A549 (cell line): ENCODE data around the gene LNPK. TPM values are rescaled to one million over a fixed set of nuclear protein-coding genes. Genes with fewer than 3 reads are reported as not detected.

Experiments
- ATAC-seq, 2 experiments: fragments of 200-7000 bp in 1 of 2; fragments of >200 bp in 1 of 2; cut with Nextera tagmentation in 1 of 2; cut with Tn5 transposase in 1 of 2; 3 replicates each; pipeline versions ENCODE4 v1.8.0 to v1.9.1; 2018 to 2020; ENCODE audit warnings: mild to moderate bottlenecking in 1 of 2, moderate library complexity in 1 of 2
- CTCF ChIA-PET: fragments of 300-600 bp; sonication (Branson Sonifier 250); formaldehyde crosslinking; extraction: SDS; loops from one replicate; lab custom pipeline; 2021; ENCODE audit warnings: antibody characterized with exemption, inconsistent platforms; lab: Yijun Ruan, JAX
- POLR2A ChIA-PET: fragments of 350-600 bp; formaldehyde crosslinking; extraction: SDS; loops from one replicate; lab custom pipeline; 2021; ENCODE audit warnings: antibody characterized with exemption, inconsistent platforms; lab: Yijun Ruan, JAX
- DNase-seq, 2 experiments: peaks; one replicate each; pipeline versions ENCODE4 v3.0.0 to v3.0.0-alpha.2; 2011 to 2016; ENCODE audit warnings: low read depth in 1 of 2, low spot score in 1 of 2
- FAIRE-seq: peaks from 2 replicates; lab custom pipeline; 2011; peaks lifted over from hg19 to GRCh38; lab: Jason Lieb, UNC
- H3K27ac ChIP-seq, 2 experiments: fragments of >200 bp; sonication (Bioruptor Twin); formaldehyde crosslinking; 3 replicates each; pipeline ENCODE4 v1.5.1; 2016 to 2017
- H3K4me1 ChIP-seq: fragments of >200 bp; sonication (Bioruptor Twin); formaldehyde crosslinking; 3 replicates; pipeline ENCODE4 v1.6.1; 2016
- H3K4me2 ChIP-seq: fragments of >200 bp; sonication (Bioruptor Twin); formaldehyde crosslinking; 3 replicates; pipeline ENCODE4 v1.6.1; 2016
- H3K4me3 ChIP-seq: fragments of >200 bp; sonication (Bioruptor Twin); formaldehyde crosslinking; 3 replicates; pipeline ENCODE4 v1.5.1; 2016
- H3K9me3 ChIP-seq: fragments of >200 bp; sonication (Bioruptor Twin); formaldehyde crosslinking; 3 replicates; pipeline ENCODE4 v1.6.1; 2016
- BHLHE40 ChIP-seq: IDR thresholded peaks from 2 replicates; pipeline ENCODE4 v1.6.1; 2012; ENCODE audit warnings: low read depth, low read length, inconsistent platforms
- CHD2 ChIP-seq: fragments of 150-350 bp; IDR thresholded peaks from 2 replicates; pipeline ENCODE4 v1.6.1; 2014; ENCODE audit warnings: low read length; ENCODE audit not compliant: partially characterized antibody
- CHD4 ChIP-seq: fragments of 200-600 bp; sonication (generic); IDR thresholded peaks from 2 replicates; pipeline ENCODE4 v1.6.1; 2016; ENCODE audit warnings: antibody characterized with exemption, mild to moderate bottlenecking, borderline replicate concordance
- EHF ChIP-seq: fragments of 250-450 bp; sonication (Bioruptor Pico); IDR thresholded peaks from 2 replicates; pipeline ENCODE4 v1.5.0; 2020; ENCODE audit warnings: mild to moderate bottlenecking
- EHMT2 ChIP-seq: fragments of 200-600 bp; sonication (generic); IDR thresholded peaks from 2 replicates; pipeline ENCODE4 v1.6.1; 2016; ENCODE audit warnings: antibody characterized with exemption, low read depth, mild to moderate bottlenecking, moderate library complexity
- FOSL2 ChIP-seq, 2 experiments: fragments of 450-650 bp in 1 of 2; fragments of >200 bp in 1 of 2; sonication (Bioruptor Twin) in 1 of 2; formaldehyde crosslinking; IDR thresholded peaks; 2 replicates each; pipeline versions ENCODE4 v1.5.0 to v1.6.1; 2016 to 2020; ENCODE audit warnings: mild to moderate bottlenecking in 1 of 2, moderate library complexity in 1 of 2
- HDAC2 ChIP-seq: fragments of 200-600 bp; sonication (generic); IDR thresholded peaks from 2 replicates; pipeline ENCODE4 v1.6.1; 2016
- HEYL ChIP-seq: fragments of 250-450 bp; sonication (Bioruptor Pico); IDR thresholded peaks from 2 replicates; pipeline ENCODE4 v1.8.0; 2021; ENCODE audit warnings: mild to moderate bottlenecking, moderate library complexity
- HOXB5 ChIP-seq: fragments of 250-450 bp; sonication (Bioruptor Pico); IDR thresholded peaks from 2 replicates; pipeline ENCODE4 v1.5.0; 2020; ENCODE audit warnings: mild to moderate bottlenecking, moderate library complexity
- JUN ChIP-seq, 2 experiments: fragments of >200 bp; sonication (Bioruptor Twin); formaldehyde crosslinking; IDR thresholded peaks; 2 replicates in 1 of 2; 3 replicates in 1 of 2; pipeline ENCODE4 v1.6.1; 2016 to 2017
- KDM5A ChIP-seq: fragments of 200-600 bp; sonication (generic); IDR thresholded peaks from 2 replicates; pipeline ENCODE4 v1.6.1; 2016; ENCODE audit warnings: antibody characterized with exemption, mild to moderate bottlenecking
- MAFK ChIP-seq: fragments of 450-650 bp; IDR thresholded peaks from 2 replicates; pipeline ENCODE4 v1.6.1; 2014; ENCODE audit not compliant: partially characterized antibody
- MAX ChIP-seq: IDR thresholded peaks from 2 replicates; pipeline ENCODE4 v1.6.1; 2012
- MAZ ChIP-seq: fragments of 150-350 bp; IDR thresholded peaks from 2 replicates; pipeline ENCODE4 v1.6.1; 2014; ENCODE audit warnings: antibody characterized with exemption, low read depth, low read length, borderline replicate concordance
- MYC ChIP-seq: IDR thresholded peaks from 2 replicates; pipeline ENCODE4 v1.6.1; 2012; ENCODE audit warnings: mild to moderate bottlenecking, inconsistent platforms, low read length, improper control_type of control experiment, borderline replicate concordance
- PHF8 ChIP-seq: fragments of 200-600 bp; sonication (generic); IDR thresholded peaks from 2 replicates; pipeline ENCODE4 v1.6.1; 2016; ENCODE audit warnings: low read depth, mild to moderate bottlenecking, antibody characterized with exemption, moderate library complexity, borderline replicate concordance
- POLR2A ChIP-seq: IDR thresholded peaks from 2 replicates; pipeline ENCODE4 v1.6.1; 2012; ENCODE audit warnings: mild to moderate bottlenecking, low read length
- POLR2AphosphoS2 ChIP-seq: conservative IDR thresholded peaks from 2 replicates; pipeline ENCODE4 v1.6.1; 2012; ENCODE audit warnings: low read length, improper control_type of control experiment, inconsistent platforms
- RAD21 ChIP-seq, 2 experiments: fragments of >200 bp in 1 of 2; sonication (Bioruptor Twin) in 1 of 2; formaldehyde crosslinking in 1 of 2; IDR thresholded peaks in 1 of 2; conservative IDR thresholded peaks in 1 of 2; 2 replicates in 1 of 2; 3 replicates in 1 of 2; pipeline ENCODE4 v1.6.1; 2012 to 2018; ENCODE audit warnings: inconsistent platforms in 1 of 2
- RARB ChIP-seq: fragments of 250-450 bp; sonication (Bioruptor Pico); IDR thresholded peaks from 2 replicates; pipeline ENCODE4 v1.8.0; 2021; ENCODE audit warnings: mild to moderate bottlenecking, moderate library complexity
- RCOR1 ChIP-seq: fragments of 150-350 bp; IDR thresholded peaks from 2 replicates; pipeline ENCODE4 v1.6.1; 2014; ENCODE audit warnings: antibody characterized with exemption, low read length, low read depth
- REST ChIP-seq: fragments of 200-600 bp; sonication (generic); IDR thresholded peaks from 2 replicates; pipeline ENCODE4 v1.6.1; 2016; ENCODE audit warnings: antibody characterized with exemption, mild to moderate bottlenecking, moderate library complexity
- RNF2 ChIP-seq: fragments of 200-600 bp; sonication (generic); IDR thresholded peaks from 2 replicates; pipeline ENCODE4 v1.6.1; 2016; ENCODE audit warnings: low read depth, mild to moderate bottlenecking, antibody characterized with exemption, moderate library complexity, borderline replicate concordance
- SREBF2 ChIP-seq: fragments of 450-650 bp; IDR thresholded peaks from 2 replicates; pipeline ENCODE4 v1.6.1; 2014; ENCODE audit warnings: mild to moderate bottlenecking, moderate library complexity
- TFCP2L1 ChIP-seq: fragments of 250-450 bp; sonication (Bioruptor Pico); IDR thresholded peaks from 2 replicates; pipeline ENCODE4 v1.5.0; 2021; ENCODE audit warnings: mild to moderate bottlenecking
- TP53 ChIP-seq: fragments of 250-450 bp; sonication (Bioruptor Pico); IDR thresholded peaks from 2 replicates; pipeline ENCODE4 v1.5.0; 2021; ENCODE audit warnings: mild to moderate bottlenecking, moderate library complexity
- ZC3H11A ChIP-seq: fragments of 450-650 bp; IDR thresholded peaks from 2 replicates; pipeline ENCODE4 v1.6.1; 2014; ENCODE audit warnings: antibody characterized with exemption, mild to moderate bottlenecking
- ZFP36 ChIP-seq: fragments of 450-650 bp; IDR thresholded peaks from 2 replicates; pipeline ENCODE4 v1.6.1; 2014; ENCODE audit warnings: borderline replicate concordance; ENCODE audit not compliant: partially characterized antibody
- ZNF302 ChIP-seq: fragments of 250-450 bp; sonication (Bioruptor Pico); IDR thresholded peaks from 2 replicates; pipeline ENCODE4 v1.9.0; 2021; ENCODE audit warnings: inconsistent platforms, mild to moderate bottlenecking, moderate library complexity
- WGBS: methylation state at CpG from one replicate; pipeline ENCODE4 v1.1.6; 2017; ENCODE audit errors: missing lambda C conversion rate; 5-methylcytosine and 5-hydroxymethylcytosine counted together
- polyA minus RNA-seq: library from RNA; depleted of rRNA, polyadenylated mRNA; stranded (reverse); fragments of >200 nt; gene quantifications from 2 replicates; pipeline ENCODE4 v1.2.3, GENCODE V29; 2011; rRNA and poly(A)+ RNA removed
- polyA plus RNA-seq, 4 experiments: library from polyadenylated mRNA; depleted of rRNA in 3 of 4; stranded (reverse); fragments of >200 nt; fragmentation: RNase III in 1 of 4; extraction: RNeasy Plus Mini Kit Qiagen cat#74134 plus additional on column Dnase treatment in 1 of 4; gene quantifications; 2 replicates in 3 of 4; 3 replicates in 1 of 4; pipeline ENCODE4 v1.2.3, GENCODE V29; 2011 to 2017
- TF ChIP-seq, protein P1 (sequence below): fragments of >200 bp; sonication (Bioruptor Twin); formaldehyde crosslinking; IDR thresholded peaks from 2 replicates; pipeline ENCODE4 v1.6.1; 2016
- TF ChIP-seq, protein P2 (sequence below): fragments of 250-450 bp; sonication (Bioruptor Pico); IDR thresholded peaks from 2 replicates; pipeline ENCODE4 v1.5.0; 2020; ENCODE audit warnings: low read depth, mild to moderate bottlenecking, moderate library complexity
- TF ChIP-seq, protein P3 (sequence below): fragments of 150-350 bp; IDR thresholded peaks from 2 replicates; pipeline ENCODE4 v1.6.1; 2014; ENCODE audit warnings: low read depth, mild to moderate bottlenecking, low read length
- TF ChIP-seq, protein P4 (sequence below): IDR thresholded peaks from 2 replicates; pipeline ENCODE4 v1.6.1; 2012; ENCODE audit warnings: low read depth, borderline replicate concordance

Gene LNPK
- polyA plus RNA-seq (2011; rRNA removed) (21.2 and 24.7 TPM in 2 replicates), polyA plus RNA-seq (2017; fragmentation: RNase III; extraction: RNeasy Plus Mini Kit Qiagen cat#74134 plus additional on column Dnase treatment) (10.8 to 13.4 TPM (median 13.1 TPM) in 3 replicates), polyA minus RNA-seq (17.2 and 20.2 TPM in 2 replicates)
- 3.7 and 5.1 TPM in 2 replicates for polyA plus RNA-seq (2012; cell fraction: cytosol; rRNA removed)
- 2.1 and 3.4 TPM in 2 replicates for polyA plus RNA-seq (2012; cell fraction: nucleus; rRNA removed)

- POLR2A ChIA-PET: interaction anchor here (1.1 kb wide), 1 partner anchor 102 kb away, joined by 3 read pairs; no protein-coding TSS in a partner anchor
- FAIRE-seq: no peak
- CTCF ChIA-PET: interaction anchor here (1.1 to 1.3 kb wide), 3 partner anchors 50 to 83 kb away, joined by 3 to 4 read pairs (median 3); no protein-coding TSS in a partner anchor
- TF ChIP-seq RCOR1 (no peak), POLR2A (peak; percentile 67), TP53 (no peak), JUN (IDR thresholded peaks at IDR 0.05) (peak in 1 of 2 experiments; percentile 67; a peak in 2 of 5 replicates), RAD21 (conservative IDR thresholded peaks at IDR 0.05 in 1 of 2, IDR thresholded peaks at IDR 0.05 in 1 of 2) (no peak), SREBF2 (no peak), ZFP36 (no peak), EHMT2 (no peak), BHLHE40 (0 out of 2 replicates have a peak, but pooled peaks have one; percentile 12), CHD4 (no peak), HEYL (no peak), MAFK (no peak), RARB (CRISPR knock-in tag) (no peak), ZC3H11A (no peak), MYC (no peak), HDAC2 (no peak), TFCP2L1 (CRISPR knock-in tag) (no peak), HOXB5 (no peak), FOSL2 (IDR thresholded peaks at IDR 0.05) (no peak), FOSL2 (CRISPR knock-in tag; IDR thresholded peaks at IDR 0.05) (no peak), EHF (CRISPR knock-in tag) (no peak), MAZ (no peak), ZNF302 (CRISPR knock-in tag) (no peak), KDM5A (no peak), CHD2 (no peak), REST (no peak), MAX (peak; percentile 87), POLR2AphosphoS2 (no peak), PHF8 (peak; percentile 60; the same call in 1 of the 2 replicates), RNF2 (no peak)
- TF ChIP-seq, protein P1, sequence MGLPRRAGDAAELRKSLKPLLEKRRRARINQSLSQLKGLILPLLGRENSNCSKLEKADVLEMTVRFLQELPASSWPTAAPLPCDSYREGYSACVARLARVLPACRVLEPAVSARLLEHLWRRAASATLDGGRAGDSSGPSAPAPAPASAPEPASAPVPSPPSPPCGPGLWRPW: no peak
- TF ChIP-seq, protein P2, sequence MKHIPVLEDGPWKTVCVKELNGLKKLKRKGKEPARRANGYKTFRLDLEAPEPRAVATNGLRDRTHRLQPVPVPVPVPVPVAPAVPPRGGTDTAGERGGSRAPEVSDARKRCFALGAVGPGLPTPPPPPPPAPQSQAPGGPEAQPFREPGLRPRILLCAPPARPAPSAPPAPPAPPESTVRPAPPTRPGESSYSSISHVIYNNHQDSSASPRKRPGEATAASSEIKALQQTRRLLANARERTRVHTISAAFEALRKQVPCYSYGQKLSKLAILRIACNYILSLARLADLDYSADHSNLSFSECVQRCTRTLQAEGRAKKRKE: no peak
- TF ChIP-seq, protein P3, sequence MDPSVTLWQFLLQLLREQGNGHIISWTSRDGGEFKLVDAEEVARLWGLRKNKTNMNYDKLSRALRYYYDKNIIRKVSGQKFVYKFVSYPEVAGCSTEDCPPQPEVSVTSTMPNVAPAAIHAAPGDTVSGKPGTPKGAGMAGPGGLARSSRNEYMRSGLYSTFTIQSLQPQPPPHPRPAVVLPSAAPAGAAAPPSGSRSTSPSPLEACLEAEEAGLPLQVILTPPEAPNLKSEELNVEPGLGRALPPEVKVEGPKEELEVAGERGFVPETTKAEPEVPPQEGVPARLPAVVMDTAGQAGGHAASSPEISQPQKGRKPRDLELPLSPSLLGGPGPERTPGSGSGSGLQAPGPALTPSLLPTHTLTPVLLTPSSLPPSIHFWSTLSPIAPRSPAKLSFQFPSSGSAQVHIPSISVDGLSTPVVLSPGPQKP: no peak
- TF ChIP-seq, protein P4, sequence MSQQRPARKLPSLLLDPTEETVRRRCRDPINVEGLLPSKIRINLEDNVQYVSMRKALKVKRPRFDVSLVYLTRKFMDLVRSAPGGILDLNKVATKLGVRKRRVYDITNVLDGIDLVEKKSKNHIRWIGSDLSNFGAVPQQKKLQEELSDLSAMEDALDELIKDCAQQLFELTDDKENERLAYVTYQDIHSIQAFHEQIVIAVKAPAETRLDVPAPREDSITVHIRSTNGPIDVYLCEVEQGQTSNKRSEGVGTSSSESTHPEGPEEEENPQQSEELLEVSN: peak; percentile 87
Measured at GRCh38 chr2:176001916-176002687, at the start of gene LNPK. TSS of gene LNPK (minus strand) at chr2:176002267. CDS start at chr2:175995584, 6,683 bp downstream.

More at GRCh38 chr2:176001916-176002687, at the start of gene LNPK:
- peak within 1 kb of the TSS; percentile 90 for H3K4me2 ChIP-seq
- DNase-seq (peak; percentile 86 to 87), ATAC-seq (peak; percentile 96 to 99)
- H3K9me3 ChIP-seq: no peaks in the 10 kb centered on the region
- WGBS: 1% methylated on average over 12 of the region's 57 CpGs
- H3K27ac ChIP-seq: peak within 1 kb of the TSS; percentile 75 to 90
- peak within 1 kb of the TSS; percentile 74 for H3K4me3 ChIP-seq
- H3K4me1 ChIP-seq: peaks cover 6% of the 10 kb centered on the region; the same call in 2 of the 3 replicates
